Glutamatergic neuron (in vitro differentiated cells): ENCODE data around the gene CNTN6. TPM values are rescaled to one million over a fixed set of nuclear protein-coding genes. Genes with fewer than 3 reads are reported as not detected.

Experiments
- DNase-seq: peaks from one replicate; pipeline ENCODE4 v3.0.0; 2022
- H3K27ac Mint-ChIP-seq: one replicate; pipeline ENCODE4 v1.8.0; 2020; ENCODE audit warnings: mild to moderate bottlenecking, mixed read lengths, inconsistent platforms; ENCODE audit not compliant: unreplicated experiment
- H3K27me3 Mint-ChIP-seq: one replicate; pipeline ENCODE4 v1.8.0; 2020; ENCODE audit warnings: mild to moderate bottlenecking, moderate library complexity, mixed read lengths, inconsistent platforms; ENCODE audit not compliant: unreplicated experiment
- H3K36me3 Mint-ChIP-seq: one replicate; pipeline ENCODE4 v1.8.0; 2020; ENCODE audit warnings: mild to moderate bottlenecking, mixed read lengths, inconsistent platforms; ENCODE audit not compliant: unreplicated experiment
- H3K4me1 Mint-ChIP-seq: one replicate; pipeline ENCODE4 v1.8.0; 2020; ENCODE audit warnings: mild to moderate bottlenecking, low read depth, mixed read lengths, inconsistent platforms; ENCODE audit not compliant: unreplicated experiment
- H3K4me3 Mint-ChIP-seq: one replicate; pipeline ENCODE4 v1.8.0; 2020; ENCODE audit warnings: mild to moderate bottlenecking, mixed read lengths, inconsistent platforms; ENCODE audit not compliant: unreplicated experiment
- H3K9me3 Mint-ChIP-seq: one replicate; pipeline ENCODE4 v1.8.0; 2020; ENCODE audit warnings: mild to moderate bottlenecking, moderate library complexity, mixed read lengths, inconsistent platforms; ENCODE audit not compliant: unreplicated experiment
- total RNA-seq: library from RNA; stranded (reverse); fragmentation: NEBNext Ultra II Directional; extraction: Animal tissue kit (Norgen Biotek cat#: 25700); gene quantifications from one replicate; pipeline ENCODE4 v1.2.1, GENCODE V29; 2021; ENCODE audit not compliant: unreplicated experiment
- TF ChIP-seq, protein P1 (sequence below): fragments of 200-600 bp; sonication (generic); IDR thresholded peaks from one replicate; pipeline ENCODE4 v1.5.0; 2021; ENCODE audit not compliant: partially characterized antibody, unreplicated experiment

CNTN6 gene
- total RNA-seq, 1 donor from 2014 or later: 23.2 TPM

DNA sequence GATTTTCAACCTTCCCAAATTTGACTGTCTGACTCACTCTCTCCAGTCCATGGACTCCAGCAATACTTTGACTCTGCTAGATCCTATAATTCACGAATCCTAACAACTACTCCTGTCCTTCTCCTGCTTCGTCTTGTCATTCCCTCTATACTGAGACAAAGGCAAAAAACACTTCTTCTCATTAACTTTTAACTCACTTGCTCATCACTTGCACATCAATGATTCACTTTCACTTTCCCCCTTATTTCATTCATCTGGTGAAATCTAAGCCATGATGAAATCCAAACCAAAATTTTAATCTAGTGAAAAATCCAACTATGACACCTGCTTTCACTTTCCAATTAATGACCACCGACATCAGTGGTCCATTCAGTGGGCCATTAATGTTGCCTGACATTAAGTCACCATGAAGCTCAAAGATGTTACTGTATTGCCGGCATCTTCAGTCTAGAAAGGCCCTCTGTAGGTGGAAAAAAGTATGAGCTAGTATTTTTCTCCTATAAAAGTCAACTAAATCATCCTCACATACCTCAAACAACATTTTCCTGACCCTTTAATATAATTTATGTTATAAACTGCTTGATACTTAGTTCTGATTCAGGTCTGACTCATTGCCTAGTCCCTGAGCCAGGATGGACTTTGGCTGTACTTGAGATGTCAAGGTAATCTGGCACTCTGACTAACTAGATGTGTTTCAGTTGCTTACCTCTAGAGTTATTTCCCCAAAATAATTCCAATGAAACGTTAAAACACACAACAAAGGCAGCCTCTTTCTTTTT, 158.6 kb downstream of the CNTN6 start:
- TF ChIP-seq, protein P1, sequence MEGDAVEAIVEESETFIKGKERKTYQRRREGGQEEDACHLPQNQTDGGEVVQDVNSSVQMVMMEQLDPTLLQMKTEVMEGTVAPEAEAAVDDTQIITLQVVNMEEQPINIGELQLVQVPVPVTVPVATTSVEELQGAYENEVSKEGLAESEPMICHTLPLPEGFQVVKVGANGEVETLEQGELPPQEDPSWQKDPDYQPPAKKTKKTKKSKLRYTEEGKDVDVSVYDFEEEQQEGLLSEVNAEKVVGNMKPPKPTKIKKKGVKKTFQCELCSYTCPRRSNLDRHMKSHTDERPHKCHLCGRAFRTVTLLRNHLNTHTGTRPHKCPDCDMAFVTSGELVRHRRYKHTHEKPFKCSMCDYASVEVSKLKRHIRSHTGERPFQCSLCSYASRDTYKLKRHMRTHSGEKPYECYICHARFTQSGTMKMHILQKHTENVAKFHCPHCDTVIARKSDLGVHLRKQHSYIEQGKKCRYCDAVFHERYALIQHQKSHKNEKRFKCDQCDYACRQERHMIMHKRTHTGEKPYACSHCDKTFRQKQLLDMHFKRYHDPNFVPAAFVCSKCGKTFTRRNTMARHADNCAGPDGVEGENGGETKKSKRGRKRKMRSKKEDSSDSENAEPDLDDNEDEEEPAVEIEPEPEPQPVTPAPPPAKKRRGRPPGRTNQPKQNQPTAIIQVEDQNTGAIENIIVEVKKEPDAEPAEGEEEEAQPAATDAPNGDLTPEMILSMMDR: peak; percentile 20
- Mint-ChIP-seq H3K4me1 (no peaks in the 10 kb centered on the region), H3K9me3 (no peaks in the 10 kb centered on the region), H3K27me3 (no peaks in the 10 kb centered on the region), H3K4me3 (no peak overlapping the region), H3K27ac (no peak overlapping the region), H3K36me3 (no peaks in the 10 kb centered on the region)
- no peak for DNase-seq

DNA sequence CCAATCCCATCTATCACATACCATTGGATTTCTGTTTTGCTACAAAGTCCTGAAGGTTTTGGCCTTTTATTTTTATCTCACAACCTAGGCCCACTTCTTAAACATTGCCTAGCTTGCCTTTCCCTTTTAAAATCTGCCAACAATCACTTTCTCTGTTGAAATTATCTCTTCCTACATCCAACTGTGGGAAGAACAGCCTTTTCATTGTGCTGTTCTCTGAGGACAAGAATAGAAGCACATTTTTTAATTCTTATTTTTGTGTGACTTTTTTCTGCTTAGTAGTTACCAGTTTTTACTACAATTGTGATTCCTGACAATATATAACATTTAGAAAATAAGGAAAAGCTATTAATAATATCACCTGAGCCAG, 159.2 kb downstream of the CNTN6 start:
- Mint-ChIP-seq H3K27ac (no peak overlapping the region), H3K4me3 (no peak overlapping the region), H3K4me1 (no peaks in the 10 kb centered on the region), H3K36me3 (no peaks in the 10 kb centered on the region), H3K9me3 (no peaks in the 10 kb centered on the region), H3K27me3 (no peaks in the 10 kb centered on the region)
- no peak for DNase-seq
- TF ChIP-seq, protein P1: no peak

DNA sequence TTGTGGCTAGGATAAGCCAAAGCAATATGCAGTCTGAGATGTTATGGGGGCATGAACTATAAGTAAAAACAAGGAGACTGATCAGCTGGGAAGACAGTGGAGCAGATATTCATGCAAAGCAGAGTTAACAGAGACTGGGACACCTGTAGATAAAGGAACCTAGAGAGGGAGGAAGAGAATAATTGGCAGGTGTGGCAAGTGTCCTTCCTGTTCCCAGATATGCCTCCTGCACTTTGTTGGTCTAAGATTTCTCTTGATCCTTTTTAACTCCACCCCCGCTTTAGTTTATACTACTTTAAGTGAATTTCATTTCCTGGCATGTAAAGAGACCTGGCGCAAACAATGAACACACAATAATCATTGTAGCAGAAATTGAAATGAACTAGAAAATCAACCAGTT, 169.4 kb downstream of the CNTN6 start:
- DNase-seq: no peak
- Mint-ChIP-seq H3K36me3 (no peaks in the 10 kb centered on the region), H3K27ac (no peak overlapping the region), H3K9me3 (no peaks in the 10 kb centered on the region), H3K4me3 (no peak overlapping the region), H3K27me3 (no peaks in the 10 kb centered on the region), H3K4me1 (peaks cover 11% of the 10 kb centered on the region)
- TF ChIP-seq, protein P1: no peak

DNA sequence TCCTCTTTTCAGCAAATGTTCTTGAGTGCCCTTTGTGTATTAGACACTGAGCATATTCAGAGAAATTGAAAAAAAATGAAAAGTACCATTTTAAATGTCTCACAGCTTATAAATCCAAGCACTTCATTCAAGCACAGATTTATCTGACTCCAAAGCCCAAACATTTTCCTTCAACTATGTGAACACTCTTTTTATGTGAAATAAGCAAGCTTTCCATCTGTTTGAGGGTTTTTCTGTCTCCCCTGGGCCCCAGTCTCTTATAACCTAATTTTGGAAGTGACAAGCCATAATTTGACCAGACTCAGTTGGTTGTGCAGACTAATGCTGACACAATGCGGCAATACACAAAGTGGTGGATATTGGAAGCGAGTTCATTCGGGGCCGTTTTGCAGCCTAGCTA, 170.3 kb downstream of the CNTN6 start:
- Mint-ChIP-seq H3K36me3 (no peaks in the 10 kb centered on the region), H3K4me3 (peak overlapping the region; percentile 1), H3K9me3 (no peaks in the 10 kb centered on the region), H3K27ac (peak overlapping the region; percentile 6), H3K27me3 (no peaks in the 10 kb centered on the region), H3K4me1 (peaks cover 11% of the 10 kb centered on the region)
- no peak for DNase-seq
- TF ChIP-seq, protein P1: no peak

DNA sequence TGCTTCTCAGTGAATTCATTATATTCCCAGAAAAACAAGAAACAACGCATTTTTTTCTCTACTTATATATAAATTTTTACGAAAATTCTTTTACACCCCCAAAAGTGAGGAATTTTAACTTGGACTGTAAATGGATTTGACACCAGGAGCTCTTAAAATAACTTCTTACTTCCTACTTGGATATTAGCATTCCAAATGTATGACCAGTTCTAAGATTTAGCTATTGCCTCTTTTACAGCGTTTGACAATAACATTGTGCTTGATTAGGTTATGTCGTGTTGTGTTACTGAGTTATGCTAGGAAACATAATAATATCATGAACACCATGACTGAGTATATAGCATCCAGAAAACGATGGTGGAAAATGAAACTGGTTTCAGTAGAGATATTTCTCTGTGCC, 177.0 kb downstream of the CNTN6 start:
- Mint-ChIP-seq H3K4me1 (no peaks in the 10 kb centered on the region), H3K9me3 (no peaks in the 10 kb centered on the region), H3K4me3 (no peak overlapping the region), H3K27me3 (no peaks in the 10 kb centered on the region), H3K36me3 (peaks cover 14% of the 10 kb centered on the region), H3K27ac (no peak overlapping the region)
- no peak for DNase-seq
- TF ChIP-seq, protein P1: no peak
